ENCODE results near the gene ASXL2. TPM values are rescaled to one million over a fixed set of nuclear protein-coding genes. Genes with fewer than 3 reads are reported as not detected.
A peak's percentile ranks its signal among the peaks of the same experiment; 100 is the strongest.

ASXL2 gene
- total and polyA plus RNA-seq, 2 of the 13 experiments (the other 11 are each of a cell fraction or from before 2014, with no cell fraction given): 12.1 to 19.2 TPM

DNA sequence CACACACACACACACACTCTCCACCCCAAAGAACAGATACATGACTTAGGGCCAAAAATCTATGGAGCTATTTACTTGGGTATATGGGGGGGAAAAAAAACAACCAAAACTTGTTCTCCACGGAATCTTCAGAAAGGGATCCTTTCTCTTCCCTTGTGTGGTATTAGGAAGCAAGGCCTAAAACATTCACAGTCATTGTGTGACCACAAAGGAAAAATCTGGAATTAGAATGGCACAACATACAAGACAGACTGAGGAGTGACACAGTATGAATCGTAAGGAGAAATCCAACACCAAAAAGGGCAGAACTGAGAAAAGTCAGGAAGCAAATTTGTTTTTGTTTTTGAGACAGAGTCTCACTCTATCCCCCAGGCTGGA lies 70.3 kb downstream of the ASXL2 start:
- Histone ChIP-seq H3K4me1 (ENCODE audit: insufficient read depth, low read length) (peaks cover 45% of the 10 kb centered on the region), H3K4me3 (replicated peaks in 1 of 3; ENCODE audit: insufficient read depth in 1 of 3, low read depth in 2 of 3, low read length in 3 of 3) (no peak overlapping the region), H2AFZ (ENCODE audit: low read length) (no peak overlapping the region), H3K4me2 (ENCODE audit: low read depth, low read length) (peak overlapping the region; percentile 30), H3K27me3 (ENCODE audit: control insufficient read depth in 1 of 2, insufficient read depth in 2 of 2, low read length in 2 of 2) (no peaks in the 10 kb centered on the region), H3K36me3 (replicated peaks in 1 of 2; ENCODE audit: control insufficient read depth in 1 of 2, insufficient read depth in 2 of 2, low read length in 2 of 2) (peaks cover 19 to 41% of the 10 kb centered on the region in 2 experiments), H3K79me2 (ENCODE audit: insufficient read depth, low read length) (peaks cover 21% of the 10 kb centered on the region), H4K20me1 (ENCODE audit: insufficient read depth, low read length) (peaks cover 2% of the 10 kb centered on the region; the same call in 1 of the 2 replicates), H3K9ac (ENCODE audit: insufficient read depth, low read depth, low read length) (no peak overlapping the region), H3K9me3 (ENCODE audit: low read length) (no peaks in the 10 kb centered on the region), H3K27ac (ENCODE audit: extremely low read length, insufficient read depth, low read length) (peak overlapping the region; percentile 79)
- POLR2A ChIA-PET: interaction anchor here (2.5 kb wide), 1 partner anchor 21 kb away, joined by 7 read pairs; no protein-coding TSS in a partner anchor
- 91% methylated on average over 2 of the region's 2 CpGs for WGBS (ENCODE audit: low lambda C conversion rate)
- no TSS peak for BruUV-seq (replicated peaks)
- intact Hi-C loops (cut with micrococcal nuclease; ENCODE audit: unreplicated experiment): no loop called here
- DNase-seq (ENCODE audit: low spot score) (no peak), ATAC-seq (no peak; the same call in 2 of the 3 replicates), FAIRE-seq (no peak)
- TF ChIP-seq RFXANK (CRISPR knock-in tag; IDR thresholded peaks at IDR 0.05) (no peak), MAF1 (CRISPR knock-in tag; IDR thresholded peaks at IDR 0.05; ENCODE audit: borderline replicate concordance) (no peak), ZNF382 (CRISPR knock-in tag; IDR thresholded peaks at IDR 0.05; ENCODE audit: borderline replicate concordance) (no peak), ZBTB10 (CRISPR knock-in tag; IDR thresholded peaks at IDR 0.05; ENCODE audit: borderline replicate concordance) (no peak), ZFP36 (IDR thresholded peaks at IDR 0.05; ENCODE audit: borderline replicate concordance, low read depth, low read length, partially characterized antibody) (no peak), ZNF468 (CRISPR knock-in tag; IDR thresholded peaks at IDR 0.05) (0 out of 2 replicates have a peak, but pooled peaks have one; percentile 38), ZSCAN30 (CRISPR knock-in tag; IDR thresholded peaks at IDR 0.05) (0 out of 2 replicates have a peak, but pooled peaks have one; percentile 15), KDM3A (CRISPR knock-in tag; IDR thresholded peaks at IDR 0.05; ENCODE audit: low read depth) (0 out of 2 replicates have a peak, but pooled peaks have one; percentile 12)
- TF ChIP-seq, protein P1, sequence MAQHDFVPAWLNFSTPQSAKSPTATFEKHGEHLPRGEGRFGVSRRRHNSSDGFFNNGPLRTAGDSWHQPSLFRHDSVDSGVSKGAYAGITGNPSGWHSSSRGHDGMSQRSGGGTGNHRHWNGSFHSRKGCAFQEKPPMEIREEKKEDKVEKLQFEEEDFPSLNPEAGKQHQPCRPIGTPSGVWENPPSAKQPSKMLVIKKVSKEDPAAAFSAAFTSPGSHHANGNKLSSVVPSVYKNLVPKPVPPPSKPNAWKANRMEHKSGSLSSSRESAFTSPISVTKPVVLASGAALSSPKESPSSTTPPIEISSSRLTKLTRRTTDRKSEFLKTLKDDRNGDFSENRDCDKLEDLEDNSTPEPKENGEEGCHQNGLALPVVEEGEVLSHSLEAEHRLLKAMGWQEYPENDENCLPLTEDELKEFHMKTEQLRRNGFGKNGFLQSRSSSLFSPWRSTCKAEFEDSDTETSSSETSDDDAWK (CRISPR knock-in tag; IDR thresholded peaks at IDR 0.05): no peak
- TF ChIP-seq, protein P2, sequence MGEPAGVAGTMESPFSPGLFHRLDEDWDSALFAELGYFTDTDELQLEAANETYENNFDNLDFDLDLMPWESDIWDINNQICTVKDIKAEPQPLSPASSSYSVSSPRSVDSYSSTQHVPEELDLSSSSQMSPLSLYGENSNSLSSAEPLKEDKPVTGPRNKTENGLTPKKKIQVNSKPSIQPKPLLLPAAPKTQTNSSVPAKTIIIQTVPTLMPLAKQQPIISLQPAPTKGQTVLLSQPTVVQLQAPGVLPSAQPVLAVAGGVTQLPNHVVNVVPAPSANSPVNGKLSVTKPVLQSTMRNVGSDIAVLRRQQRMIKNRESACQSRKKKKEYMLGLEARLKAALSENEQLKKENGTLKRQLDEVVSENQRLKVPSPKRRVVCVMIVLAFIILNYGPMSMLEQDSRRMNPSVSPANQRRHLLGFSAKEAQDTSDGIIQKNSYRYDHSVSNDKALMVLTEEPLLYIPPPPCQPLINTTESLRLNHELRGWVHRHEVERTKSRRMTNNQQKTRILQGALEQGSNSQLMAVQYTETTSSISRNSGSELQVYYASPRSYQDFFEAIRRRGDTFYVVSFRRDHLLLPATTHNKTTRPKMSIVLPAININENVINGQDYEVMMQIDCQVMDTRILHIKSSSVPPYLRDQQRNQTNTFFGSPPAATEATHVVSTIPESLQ (CRISPR knock-in tag; conservative IDR thresholded peaks at IDR 0.05): 0 out of 2 replicates have a peak, but pooled peaks have one; percentile 14
- in situ Hi-C loops (cut with HindIII; ENCODE audit: extremely low pct_ligation_motif_present, low pct_unique_long_range_greater_than_20kb): no loop called here
- CTCF ChIA-PET (ENCODE audit: low intra/inter-chr PET ratio, low total read pairs): no interaction called here
